Stimulated activated CD8-positive, alpha-beta memory T cell treated with anti-CD3 and anti-CD28 coated beads, Interleukin-2, amount 100 ng/mL, for 48 hours (primary cell): ENCODE data around the gene ACCSL.

Experiments used
- DNase-seq, 2 donors: peaks; one replicate each; pipeline ENCODE4 v3.0.0-alpha.2; 2020; ENCODE audit warnings: low read depth in 2 of 2

The ACCSL gene

DNA sequence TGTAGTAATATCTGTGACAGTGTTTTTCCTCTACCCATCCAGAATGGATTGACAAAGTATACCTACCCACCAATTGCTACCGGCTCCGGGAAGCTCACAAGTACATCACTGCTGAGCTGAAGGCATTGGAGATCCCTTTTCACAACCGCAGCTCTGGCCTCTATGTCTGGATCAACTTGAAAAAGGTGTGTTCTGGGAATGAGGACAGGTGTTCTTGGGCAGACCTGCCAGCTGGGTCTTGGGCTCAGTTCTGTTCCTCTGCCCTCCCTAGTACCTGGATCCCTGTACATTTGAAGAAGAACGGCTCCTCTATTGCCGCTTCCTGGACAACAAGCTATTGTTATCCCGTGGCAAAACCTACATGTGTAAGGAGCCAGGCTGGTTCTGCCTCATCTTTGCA is 10.5 kb downstream of the ACCSL start:
- DNase-seq: no peak

DNA sequence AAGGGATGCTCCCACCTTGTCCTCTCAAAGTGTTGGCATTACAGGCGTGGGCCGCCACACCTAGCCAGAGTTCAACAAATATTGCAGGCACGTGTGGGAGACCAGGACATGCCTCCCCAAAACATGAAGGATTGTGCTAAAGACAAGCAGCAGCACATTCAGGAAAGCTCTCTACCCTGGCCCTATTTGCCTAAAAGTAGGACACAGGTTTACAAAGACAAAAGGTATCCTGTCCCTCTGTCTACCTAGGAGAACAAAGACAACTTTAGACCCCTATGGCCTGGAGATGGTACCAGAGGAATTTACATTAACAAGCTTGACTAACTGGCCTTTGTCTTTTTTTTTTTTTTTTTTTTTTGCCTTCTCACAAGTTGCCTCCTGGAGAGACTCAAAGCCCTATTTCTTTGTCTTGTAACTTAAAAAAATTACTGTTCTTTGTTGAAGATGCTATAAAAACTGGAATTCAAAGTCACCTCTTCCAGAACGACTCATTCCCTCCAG is 17.4 kb downstream of the ACCSL start:
- no peak for DNase-seq

DNA sequence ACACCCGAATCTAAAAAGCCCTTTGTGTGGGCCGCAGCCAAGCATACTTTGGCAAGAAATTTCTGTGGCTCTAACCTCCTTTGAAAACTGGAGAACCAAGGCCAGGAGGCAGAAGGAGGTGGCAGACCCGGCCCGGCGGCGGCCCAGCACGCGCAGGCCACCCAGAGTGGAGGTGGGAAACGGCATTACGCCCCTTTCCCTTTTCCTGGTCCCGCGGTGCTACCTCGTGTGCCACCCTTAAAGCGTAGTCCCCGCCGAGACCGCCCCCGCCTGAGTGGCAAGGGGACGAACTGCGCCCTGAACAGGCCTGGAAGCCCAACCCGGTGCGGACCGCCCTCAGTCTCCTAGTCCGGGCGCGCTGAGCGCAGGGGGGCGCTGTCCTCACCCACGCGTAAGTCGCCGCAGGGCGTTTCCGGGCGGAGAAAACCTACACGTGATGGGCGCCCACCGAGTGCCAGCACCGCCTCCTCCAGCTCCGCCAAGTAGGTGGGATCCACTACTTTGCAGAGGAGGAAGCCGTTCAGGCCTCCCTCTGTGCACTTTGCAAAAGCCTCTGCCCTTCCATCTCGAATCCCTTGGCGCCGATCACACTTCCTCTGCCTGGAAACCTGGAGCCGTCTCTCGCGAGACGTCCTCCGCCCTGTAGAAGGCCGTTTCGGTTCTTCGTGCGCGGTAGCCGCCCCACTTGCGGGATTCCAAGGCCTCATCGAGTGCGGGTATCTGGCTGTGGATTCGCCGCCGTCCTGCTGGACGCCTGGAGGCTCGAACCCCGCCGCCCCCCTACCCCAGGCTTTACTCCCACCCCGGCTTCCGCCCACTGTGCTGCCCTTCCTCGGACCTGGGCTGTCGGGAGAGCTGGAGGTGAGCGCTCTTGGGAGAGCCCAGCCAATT is 18.3 kb downstream of the ACCSL start, which contains the start of gene ACCS:
ACCS (plus strand) TSS at position 430 of the 891 bp plus-strand sequence. CDS start 1,358 bp downstream, outside the sequence.
- DNase-seq: peak; percentile 73 to 80

- no peak for DNase-seq
These were observed 19.0 kb downstream of the ACCSL start for GRCh38 chr11:44066732-44067141.

- no peak for DNase-seq
These were observed 19.5 kb downstream of the ACCSL start for GRCh38 chr11:44067266-44067665.

GRCh38 chr11:44068180-44068579 is 20.4 kb downstream of the ACCSL start:
- no peak for DNase-seq

DNA sequence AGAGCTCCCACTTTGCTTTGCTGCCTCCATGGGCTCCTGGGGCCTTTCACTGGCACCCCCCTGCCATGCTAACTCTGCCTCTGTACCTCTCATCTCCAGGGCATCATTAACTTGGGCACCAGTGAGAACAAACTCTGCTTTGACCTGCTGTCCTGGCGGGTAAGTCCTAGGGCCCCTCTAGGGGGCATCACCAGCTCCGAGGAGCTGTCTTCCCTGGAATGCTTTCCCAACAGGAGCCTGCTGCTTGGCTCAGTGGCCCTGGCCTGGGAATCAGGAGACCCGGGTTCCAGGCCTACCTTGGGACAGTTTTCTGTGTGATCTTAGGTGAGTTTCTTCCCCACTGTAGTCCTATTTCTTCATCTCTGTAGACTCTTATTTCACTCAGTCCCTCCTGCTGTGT is 23.4 kb downstream of the ACCSL start:
- DNase-seq: no peak

GRCh38 chr11:44072757-44073658 is 25.2 kb downstream of the ACCSL start:
- no peak for DNase-seq

DNA sequence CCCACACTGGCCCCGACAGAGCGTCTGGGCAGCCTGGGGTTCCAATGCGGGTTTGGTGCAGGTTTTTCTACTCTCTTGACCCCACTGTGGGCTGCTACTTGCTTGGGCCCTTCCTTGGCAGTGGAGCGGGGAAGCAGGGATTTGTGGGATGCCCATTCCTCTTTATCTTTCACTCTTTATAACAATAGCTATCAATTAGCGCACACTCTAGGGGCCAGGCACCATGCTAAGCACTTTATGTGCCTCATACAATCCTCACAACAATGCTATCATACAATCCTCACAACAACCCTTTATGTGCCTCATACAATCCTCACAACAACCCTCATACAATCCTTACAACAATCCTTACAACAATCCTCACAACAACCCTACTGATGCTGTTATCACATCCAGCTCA is 31.0 kb downstream of the ACCSL start:
- DNase-seq: no peak

DNA sequence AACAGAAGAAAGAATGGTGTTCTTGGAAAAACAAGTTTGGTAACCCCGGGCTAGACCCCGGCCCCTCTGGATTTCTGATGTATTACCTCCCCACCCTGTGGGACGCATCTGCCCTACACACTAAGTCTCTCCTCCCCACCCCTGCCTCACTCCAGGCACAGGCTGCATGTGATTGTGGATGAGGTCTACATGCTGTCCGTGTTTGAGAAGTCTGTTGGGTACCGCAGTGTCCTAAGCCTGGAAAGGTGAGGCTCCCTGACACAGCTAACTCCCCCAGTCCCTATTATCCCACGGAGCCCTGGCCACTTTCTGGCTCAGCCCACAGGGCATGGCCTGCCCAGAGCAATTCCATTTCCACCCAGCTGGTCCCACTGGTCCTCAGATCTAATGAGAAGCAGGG is 31.6 kb downstream of the ACCSL start:
- no peak for DNase-seq

- DNase-seq: no peak
These were observed 33.2 kb downstream of the ACCSL start for GRCh38 chr11:44080951-44081350.

DNA sequence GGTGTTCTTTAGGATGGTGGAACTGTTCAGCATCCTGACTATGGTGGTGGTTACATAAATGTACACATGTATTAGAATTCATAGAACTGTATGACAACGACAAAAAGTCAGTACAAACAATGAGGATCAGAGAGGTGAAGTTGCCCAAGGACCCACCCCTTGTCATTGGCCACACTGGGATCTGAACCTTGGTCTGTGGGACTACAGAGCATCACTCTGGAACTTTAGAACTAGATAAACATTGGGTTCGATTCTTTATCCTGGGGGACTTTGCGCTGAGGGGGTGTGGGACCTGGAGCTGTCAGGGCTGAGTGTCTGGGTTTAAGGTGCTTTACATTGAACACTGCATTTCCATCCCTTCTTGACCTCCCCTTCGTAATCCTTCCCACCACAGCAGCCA is 34.9 kb downstream of the ACCSL start:
- no peak for DNase-seq

GRCh38 chr11:44083433-44083832 is 35.7 kb downstream of the ACCSL start:
- DNase-seq: no peak

DNA sequence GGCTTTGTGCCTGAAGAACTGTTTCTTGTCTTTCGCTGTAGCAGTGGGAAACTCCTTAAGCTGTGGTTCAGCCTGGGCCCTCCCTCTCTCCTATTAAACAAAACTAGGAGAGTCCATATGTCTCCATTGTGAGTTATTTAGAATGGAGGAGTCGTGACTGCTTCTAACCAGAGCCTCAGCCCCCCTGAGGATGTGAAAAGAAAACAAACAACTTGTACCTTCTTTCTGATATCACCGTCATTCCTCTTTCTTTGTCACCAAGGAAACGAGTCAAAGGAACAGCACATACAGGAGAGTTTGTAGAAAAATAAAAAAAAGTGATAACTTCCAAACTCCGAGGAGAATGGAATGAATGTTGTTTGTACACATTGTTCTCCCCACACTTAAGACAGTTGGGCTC is 36.1 kb downstream of the ACCSL start:
- DNase-seq: no peak

- no peak for DNase-seq
These were observed 37.5 kb downstream of the ACCSL start for GRCh38 chr11:44085330-44085729.

DNA sequence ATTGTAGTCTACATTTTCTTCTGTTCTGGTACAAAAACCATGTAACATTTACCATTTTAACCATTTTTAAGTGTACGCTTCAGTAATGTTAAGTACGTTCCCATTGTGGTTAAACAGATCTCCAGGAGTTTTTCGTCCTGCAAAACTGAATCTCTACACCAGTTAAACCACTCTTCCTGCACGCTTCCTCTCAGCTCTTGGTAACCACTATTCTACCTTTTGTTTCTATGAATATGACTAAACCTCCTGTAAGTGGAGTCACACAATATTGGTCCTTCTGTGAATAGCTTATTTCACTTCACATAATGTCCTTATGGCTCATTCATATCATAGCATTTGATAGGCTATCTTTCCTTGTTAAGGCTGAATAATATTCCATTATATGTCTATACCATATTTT is 40.6 kb downstream of the ACCSL start:
- DNase-seq: no peak

- DNase-seq: no peak
These were observed 41.1 kb downstream of the ACCSL start for GRCh38 chr11:44088871-44089270.

DNA sequence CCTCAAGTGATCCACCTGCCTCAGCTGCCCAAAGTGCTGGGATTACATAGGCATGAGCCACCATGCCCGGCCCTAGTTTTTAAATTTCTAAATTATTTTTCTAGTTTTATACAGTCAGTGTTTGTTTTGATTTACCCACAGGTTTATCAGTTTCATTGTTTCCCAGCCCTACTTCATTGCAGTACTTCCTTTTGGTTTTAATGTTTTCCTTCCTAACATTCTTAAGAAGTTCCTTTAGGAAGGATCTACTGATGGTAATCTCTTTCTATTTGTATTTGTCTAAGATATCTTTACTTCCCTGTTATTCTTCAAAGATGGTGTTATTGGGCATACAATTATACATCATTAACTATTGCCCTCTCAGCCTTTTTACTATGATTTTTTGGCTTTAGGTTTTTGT is 42.8 kb downstream of the ACCSL start:
- no peak for DNase-seq

DNA sequence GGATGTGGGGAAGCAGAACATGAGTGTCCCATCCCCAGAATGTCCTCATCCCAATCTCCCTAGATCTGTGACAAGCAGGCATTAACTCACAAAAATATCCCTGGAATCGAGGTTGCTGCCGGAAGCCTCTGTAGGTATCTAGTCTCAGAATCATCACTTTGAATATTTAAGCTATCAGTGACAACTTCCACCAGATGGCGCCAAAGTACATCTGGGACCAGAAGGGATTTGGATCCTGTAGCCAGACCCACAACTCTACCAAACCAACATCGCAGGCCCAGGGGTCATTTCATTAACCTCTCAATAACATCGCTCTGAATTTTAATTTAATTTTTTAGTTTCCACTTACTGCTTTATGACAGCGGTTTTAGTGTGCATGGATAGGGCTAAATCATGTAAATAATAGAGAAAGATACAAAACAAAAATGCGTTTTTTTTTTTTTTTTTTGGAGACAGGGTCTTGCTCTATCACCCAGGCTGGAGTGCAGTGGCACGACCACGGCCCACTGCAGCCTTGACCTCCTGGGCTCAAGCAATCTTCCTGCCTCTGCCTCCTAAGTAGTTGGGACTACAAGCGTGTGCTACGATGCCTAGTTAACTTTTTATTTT is 46.6 kb downstream of the ACCSL start:
- DNase-seq: peak; percentile 54 to 59

- DNase-seq: peak; percentile 75 to 82
These were observed 48.0 kb downstream of the ACCSL start, which contains the start of gene EXT2 for GRCh38 chr11:44095506-44096359. TSS of gene EXT2 (plus strand) at chr11:44095678. CDS start at chr11:44107713, 12,035 bp downstream.
